HG02678 (cell line): ENCODE measurements around the gene LYAR.

Experiments used
- ATAC-seq: cut with Tn5 transposase; IDR thresholded peaks from one replicate; pipeline ENCODE4 v1.9.1; 2021; ENCODE audit warnings: mild to moderate bottlenecking, moderate library complexity; ENCODE audit not compliant: unreplicated experiment

Gene LYAR

GRCh38 chr4:4289941-4290850 is at the start of gene LYAR, which contains the start of gene ZBTB49:
Gene LYAR, minus strand, starts transcription at chr4:4290154. Its CDS starts 6,412 bp downstream, at chr4:4283742.
Gene ZBTB49, plus strand, starts transcription at chr4:4290251. Its CDS starts 9,695 bp downstream, at chr4:4299946.
- peak; percentile 89 for ATAC-seq

GRCh38 chr4:4339504-4340085 is 49.6 kb upstream of the LYAR start:
- ATAC-seq, result no peak

- ATAC-seq, result no peak
Measured at GRCh38 chr4:4338210-4339001, 48.5 kb upstream of the LYAR start.

GRCh38 chr4:4334798-4335520 is 45.0 kb upstream of the LYAR start:
- no peak for ATAC-seq

- no peak for ATAC-seq
Measured at GRCh38 chr4:4333265-4333706, 43.3 kb upstream of the LYAR start.

- no peak for ATAC-seq
Measured at GRCh38 chr4:4332529-4332928, 42.6 kb upstream of the LYAR start.

GRCh38 chr4:4330794-4331193 is 40.8 kb upstream of the LYAR start:
- no peak for ATAC-seq

- no peak for ATAC-seq
Measured at GRCh38 chr4:4329496-4329895, 39.5 kb upstream of the LYAR start.

- no peak for ATAC-seq
Measured at GRCh38 chr4:4328840-4329239, 38.9 kb upstream of the LYAR start.

GRCh38 chr4:4328206-4328605 is 38.3 kb upstream of the LYAR start:
- no peak for ATAC-seq

GRCh38 chr4:4327652-4328121 is 37.7 kb upstream of the LYAR start:
- ATAC-seq, result no peak

GRCh38 chr4:4326166-4326565 is 36.2 kb upstream of the LYAR start:
- no peak for ATAC-seq

GRCh38 chr4:4325321-4325720 is 35.4 kb upstream of the LYAR start:
- ATAC-seq, result no peak

GRCh38 chr4:4323705-4324534 is 34.0 kb upstream of the LYAR start:
- no peak for ATAC-seq

- ATAC-seq, result no peak
Measured at GRCh38 chr4:4321951-4322688, 32.2 kb upstream of the LYAR start.

GRCh38 chr4:4320951-4321714 is 31.2 kb upstream of the LYAR start:
- ATAC-seq, result no peak

GRCh38 chr4:4320528-4320927 is 30.6 kb upstream of the LYAR start:
- ATAC-seq, result no peak

GRCh38 chr4:4317496-4318232 is 27.7 kb upstream of the LYAR start:
- ATAC-seq, result no peak
